Measurements from ENCODE around the gene TPP1. TPM values are rescaled to one million over a fixed set of nuclear protein-coding genes. Genes with fewer than 3 reads are reported as not detected.
A peak's percentile ranks its signal among the peaks of the same experiment; 100 is the strongest.

Gene TPP1
- total and polyA plus RNA-seq, 9 of the 15 experiments (the other 6 are each of a cell fraction or from before 2014, with no cell fraction given), result 7.5 to 75.8 (median 15.7) TPM

- TF ChIP-seq, protein P1, sequence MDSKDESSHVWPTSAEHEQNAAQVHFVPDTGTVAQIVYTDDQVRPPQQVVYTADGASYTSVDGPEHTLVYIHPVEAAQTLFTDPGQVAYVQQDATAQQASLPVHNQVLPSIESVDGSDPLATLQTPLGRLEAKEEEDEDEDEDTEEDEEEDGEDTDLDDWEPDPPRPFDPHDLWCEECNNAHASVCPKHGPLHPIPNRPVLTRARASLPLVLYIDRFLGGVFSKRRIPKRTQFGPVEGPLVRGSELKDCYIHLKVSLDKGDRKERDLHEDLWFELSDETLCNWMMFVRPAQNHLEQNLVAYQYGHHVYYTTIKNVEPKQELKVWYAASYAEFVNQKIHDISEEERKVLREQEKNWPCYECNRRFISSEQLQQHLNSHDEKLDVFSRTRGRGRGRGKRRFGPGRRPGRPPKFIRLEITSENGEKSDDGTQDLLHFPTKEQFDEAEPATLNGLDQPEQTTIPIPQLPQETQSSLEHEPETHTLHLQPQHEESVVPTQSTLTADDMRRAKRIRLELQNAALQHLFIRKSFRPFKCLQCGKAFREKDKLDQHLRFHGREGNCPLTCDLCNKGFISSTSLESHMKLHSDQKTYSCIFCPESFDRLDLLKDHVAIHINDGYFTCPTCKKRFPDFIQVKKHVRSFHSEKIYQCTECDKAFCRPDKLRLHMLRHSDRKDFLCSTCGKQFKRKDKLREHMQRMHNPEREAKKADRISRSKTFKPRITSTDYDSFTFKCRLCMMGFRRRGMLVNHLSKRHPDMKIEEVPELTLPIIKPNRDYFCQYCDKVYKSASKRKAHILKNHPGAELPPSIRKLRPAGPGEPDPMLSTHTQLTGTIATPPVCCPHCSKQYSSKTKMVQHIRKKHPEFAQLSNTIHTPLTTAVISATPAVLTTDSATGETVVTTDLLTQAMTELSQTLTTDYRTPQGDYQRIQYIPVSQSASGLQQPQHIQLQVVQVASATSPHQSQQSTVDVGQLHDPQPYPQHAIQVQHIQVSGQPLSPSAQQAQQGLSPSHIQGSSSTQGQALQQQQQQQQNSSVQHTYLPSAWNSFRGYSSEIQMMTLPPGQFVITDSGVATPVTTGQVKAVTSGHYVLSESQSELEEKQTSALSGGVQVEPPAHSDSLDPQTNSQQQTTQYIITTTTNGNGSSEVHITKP (IDR thresholded peaks at IDR 0.05; ENCODE audit: partially characterized antibody), result peak; percentile 33
- TF ChIP-seq POLR2B (IDR thresholded peaks at IDR 0.05; ENCODE audit: low read depth, partially characterized antibody) (no peak), TAF1 (IDR thresholded peaks at IDR 0.05; ENCODE audit: control insufficient read depth, extremely low read depth, insufficient read depth, low read length, severe bottlenecking) (peak; percentile 49), KDM2B (CRISPR knock-in tag; IDR thresholded peaks at IDR 0.05) (no peak), JUN (IDR thresholded peaks at IDR 0.05; ENCODE audit: borderline replicate concordance, low read depth, low read length) (no peak), JUN (CRISPR knock-in tag; IDR thresholded peaks at IDR 0.05; ENCODE audit: borderline replicate concordance) (peak; percentile 37; the same call in 1 of the 2 replicates), RAD21 (CRISPR knock-in tag; conservative IDR thresholded peaks at IDR 0.05 in 1 of 2, IDR thresholded peaks at IDR 0.05 in 1 of 2) (peak; percentile 52 to 59), CREM (IDR thresholded peaks at IDR 0.05; ENCODE audit: low read depth) (peak; percentile 59; the same call in 1 of the 2 replicates), KHSRP (IDR thresholded peaks at IDR 0.05) (no peak), ARID4B (CRISPR knock-in tag; IDR thresholded peaks at IDR 0.05) (0 out of 2 replicates have a peak, but pooled peaks have one; percentile 45), ZNF76 (CRISPR knock-in tag; IDR thresholded peaks at IDR 0.05; ENCODE audit: borderline replicate concordance) (no peak), MLLT1 (IDR thresholded peaks at IDR 0.05) (peak in 1 of 2 experiments; percentile 29; a peak in 1 of 4 replicates), GTF2F1 (IDR thresholded peaks at IDR 0.05; ENCODE audit: low read depth, low read length) (0 out of 2 replicates have a peak, but pooled peaks have one; percentile 15), ZNF217 (CRISPR knock-in tag; IDR thresholded peaks at IDR 0.05) (no peak), SMARCC2 (IDR thresholded peaks at IDR 0.05; ENCODE audit: low read depth) (0 out of 2 replicates have a peak, but pooled peaks have one; percentile 10)
- TF ChIP-seq, protein P2, sequence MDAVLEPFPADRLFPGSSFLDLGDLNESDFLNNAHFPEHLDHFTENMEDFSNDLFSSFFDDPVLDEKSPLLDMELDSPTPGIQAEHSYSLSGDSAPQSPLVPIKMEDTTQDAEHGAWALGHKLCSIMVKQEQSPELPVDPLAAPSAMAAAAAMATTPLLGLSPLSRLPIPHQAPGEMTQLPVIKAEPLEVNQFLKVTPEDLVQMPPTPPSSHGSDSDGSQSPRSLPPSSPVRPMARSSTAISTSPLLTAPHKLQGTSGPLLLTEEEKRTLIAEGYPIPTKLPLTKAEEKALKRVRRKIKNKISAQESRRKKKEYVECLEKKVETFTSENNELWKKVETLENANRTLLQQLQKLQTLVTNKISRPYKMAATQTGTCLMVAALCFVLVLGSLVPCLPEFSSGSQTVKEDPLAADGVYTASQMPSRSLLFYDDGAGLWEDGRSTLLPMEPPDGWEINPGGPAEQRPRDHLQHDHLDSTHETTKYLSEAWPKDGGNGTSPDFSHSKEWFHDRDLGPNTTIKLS (IDR thresholded peaks at IDR 0.05; ENCODE audit: borderline replicate concordance, low read depth), result 0 out of 2 replicates have a peak, but pooled peaks have one; percentile 26
These were observed 15.1 kb downstream of the TPP1 start (continued) for GRCh38 chr11:6604081-6604626.

Measured in K562 (cell line).